Endothelial cell of umbilical vein (primary cell): ENCODE measurements around the gene ANXA2. TPM values are rescaled to one million over a fixed set of nuclear protein-coding genes. Genes with fewer than 3 reads are reported as not detected.

Experiments
- BruUV-seq: library from RNA; stranded (reverse); fragments of 400-500 nt; replicated peaks from 2 replicates; lab custom pipeline; 2021; lab: Mats Ljungman, UMichigan
- CTCF ChIA-PET: fragments of 300-600, 350-600 bp; sonication (Branson Sonifier 250); formaldehyde crosslinking; loops from one replicate; lab custom pipeline; 2021; ENCODE audit warnings: antibody characterized with exemption, inconsistent platforms; lab: Charles Lee
- POLR2A ChIA-PET: fragments of 300-600, 350-600 bp; sonication (Branson Sonifier 250); formaldehyde crosslinking; loops from one replicate; lab custom pipeline; 2021; ENCODE audit warnings: antibody characterized with exemption, inconsistent platforms; lab: Charles Lee
- DNase-seq: peaks from one replicate; pipeline ENCODE4 v3.0.0-alpha.2; 2011; ENCODE audit warnings: low read depth, low spot score
- FAIRE-seq: peaks from 2 replicates; lab custom pipeline; 2011; peaks lifted over from hg19 to GRCh38; lab: Jason Lieb, UNC
- H2AFZ ChIP-seq: 2 replicates; pipeline ENCODE4 v1.6.0; 2012; ENCODE audit warnings: low read depth, low read length, control low read depth, inconsistent platforms
- H3K27ac ChIP-seq: 2 replicates; pipeline ENCODE4 v1.5.1; 2011; ENCODE audit warnings: low read depth, mild to moderate bottlenecking, control low read depth, low read length, moderate library complexity; ENCODE audit not compliant: insufficient read depth
- H3K27me3 ChIP-seq, 2 experiments: 2 replicates each; pipeline versions ENCODE4 v1.6.0 to v1.6.1; 2011; ENCODE audit warnings: low read length in 2 of 2, mixed read lengths in 1 of 2; ENCODE audit not compliant: control insufficient read depth in 2 of 2, insufficient read depth in 2 of 2
- H3K36me3 ChIP-seq, 2 experiments: 2 replicates in 1 of 2; 3 replicates in 1 of 2; pipeline ENCODE4 v1.5.1; 2011; ENCODE audit warnings: low read length in 2 of 2, mild to moderate bottlenecking in 1 of 2, moderate library complexity in 1 of 2; ENCODE audit not compliant: control insufficient read depth in 2 of 2, insufficient read depth in 2 of 2; ENCODE audit errors: extremely low read depth in 1 of 2
- H3K4me1 ChIP-seq: 3 replicates; pipeline ENCODE4 v1.5.1; 2011; ENCODE audit warnings: mild to moderate bottlenecking, low read length; ENCODE audit not compliant: control insufficient read depth, insufficient read depth; ENCODE audit errors: extremely low read depth
- H3K4me2 ChIP-seq: 2 replicates; pipeline ENCODE4 v1.6.1; 2011; ENCODE audit warnings: low read length, control low read depth, mixed read lengths; ENCODE audit not compliant: insufficient read depth
- H3K4me3 ChIP-seq, 3 experiments: fragments of 200-600 bp in 1 of 3; sonication (generic), shearing (Covaris generic) in 1 of 3; replicated peaks in 1 of 3; 2 replicates each; pipeline ENCODE4 v1.5.1; 2011 to 2016; ENCODE audit warnings: control low read depth in 3 of 3, low read length in 3 of 3, mild to moderate bottlenecking in 2 of 3, inconsistent platforms in 1 of 3, low read depth in 1 of 3, moderate library complexity in 1 of 3; ENCODE audit not compliant: insufficient read depth in 1 of 3
- H3K79me2 ChIP-seq: 2 replicates; pipeline ENCODE4 v1.6.0; 2012; ENCODE audit warnings: low read length, inconsistent platforms; ENCODE audit not compliant: control insufficient read depth, insufficient read depth
- H3K9ac ChIP-seq: replicated peaks from 2 replicates; pipeline ENCODE3; 2011; ENCODE audit warnings: low read length, control low read depth; ENCODE audit not compliant: insufficient read depth; ENCODE audit errors: extremely low read depth
- H3K9me1 ChIP-seq: replicated peaks from 3 replicates; pipeline ENCODE4 v1.6.0; 2011; ENCODE audit warnings: mild to moderate bottlenecking, low read length; ENCODE audit not compliant: control insufficient read depth, insufficient read depth; ENCODE audit errors: extremely low read depth
- H3K9me3 ChIP-seq: replicated peaks from 2 replicates; pipeline ENCODE4 v1.5.1; 2012; ENCODE audit warnings: low read length, inconsistent platforms; ENCODE audit not compliant: control insufficient read depth, insufficient read depth
- H4K20me1 ChIP-seq: replicated peaks from 2 replicates; pipeline ENCODE3; 2011; ENCODE audit warnings: mild to moderate bottlenecking, low read length; ENCODE audit not compliant: control insufficient read depth, insufficient read depth; ENCODE audit errors: extremely low read depth
- CTCF ChIP-seq, 2 donors: IDR thresholded peaks; 1 replicate in 1 of 2; 2 replicates in 1 of 2; pipeline ENCODE4 v1.5.1; 2011; ENCODE audit warnings: low read length in 2 of 2, mild to moderate bottlenecking in 2 of 2, moderate library complexity in 2 of 2, control low read depth in 1 of 2, inconsistent platforms in 1 of 2, low read depth in 1 of 2; ENCODE audit not compliant: insufficient read depth in 1 of 2; ENCODE audit errors: extremely low read depth in 1 of 2
- FOS ChIP-seq: IDR thresholded peaks from 2 replicates; pipeline ENCODE4 v1.6.1; 2011; ENCODE audit warnings: mild to moderate bottlenecking, low read length, moderate library complexity, borderline replicate concordance; ENCODE audit not compliant: insufficient read depth
- GATA2 ChIP-seq: IDR thresholded peaks from 2 replicates; pipeline ENCODE4 v1.7.0; 2011; ENCODE audit warnings: low read depth, mild to moderate bottlenecking, moderate library complexity, mixed read lengths, low read length; ENCODE audit not compliant: insufficient read length, insufficient read depth
- MAX ChIP-seq: IDR thresholded peaks from 2 replicates; pipeline ENCODE4 v1.6.1; 2011; ENCODE audit not compliant: insufficient read depth, insufficient read length
- MYC ChIP-seq: IDR thresholded peaks from one replicate; pipeline ENCODE4 v1.6.1; 2011; ENCODE audit warnings: mild to moderate bottlenecking, low read depth, low read length
- POLR2A ChIP-seq: IDR thresholded peaks from 2 replicates; pipeline ENCODE4 v1.6.1; 2012; ENCODE audit warnings: low read depth, mild to moderate bottlenecking, control low read depth, low read length
- POLR2AphosphoS5 ChIP-seq: IDR thresholded peaks from 2 replicates; pipeline ENCODE4 v1.6.1; 2012; ENCODE audit warnings: low read depth, mild to moderate bottlenecking, control low read depth, low read length, moderate library complexity; ENCODE audit not compliant: insufficient read depth
- dilution Hi-C: fragments of 300-500 bp; cut with MboI; formaldehyde crosslinking; loops from one replicate; pipeline ENCODE4 v1.15.0; 2019; ENCODE audit warnings: low sequenced_read_pairs; ENCODE audit not compliant: extremely low pct_ligation_motif_present
- intact Hi-C: fragments of 100-400 bp; cut with micrococcal nuclease; formaldehyde crosslinking; loops from one replicate; pipeline ENCODE4 v1.10.0; 2022
- polyA plus RNA-seq, 4 experiments: library from polyadenylated mRNA; depleted of rRNA in 3 of 4; stranded (reverse) in 3 of 4; unstranded in 1 of 4; fragments of >200 nt; gene quantifications; 2 replicates each; pipeline versions ENCODE4 v1.2.1 to v1.2.3, GENCODE V29; 2011 to 2012; ENCODE audit warnings: missing spikeins in 1 of 4
- total RNA-seq: library from RNA; stranded (reverse); gene quantifications from 2 replicates; pipeline ENCODE4 v1.2.3, GENCODE V29; 2021

Gene ANXA2
- total and polyA plus RNA-seq, 2 donors (not counting 3 experiments of a cell fraction or from before 2014, with no cell fraction given): 2,725 to 3,299 TPM

- intact Hi-C loops: loop anchor here (5.0 kb wide), 2 partner anchors 32 to 707 kb away; partner anchors contain the start of gene BNIP2
- ChIA-PET POLR2A (interaction anchor here (1.2 to 4.7 kb wide), 4 partner anchors 14 to 83 kb away, joined by 3 to 27 read pairs (median 6); no protein-coding TSS in a partner anchor), CTCF (interaction anchor here (0.8 to 3.8 kb wide), 7 partner anchors 21 to 126 kb away, joined by 3 to 23 read pairs (median 14); no protein-coding TSS in a partner anchor)
- Histone ChIP-seq H3K4me1 (peaks cover 78% of the 10 kb centered on the region), H3K4me3 (peak overlapping the region in 2 of 3 experiments; percentile 96 to 99), H3K9me3 (no peaks in the 10 kb centered on the region), H3K9ac (peak overlapping the region; percentile 100), H3K9me1 (no peaks in the 10 kb centered on the region), H3K36me3 (peaks cover 5 to 9% of the 10 kb centered on the region in 2 experiments), H3K27me3 (no peaks in the 10 kb centered on the region), H3K4me2 (peak overlapping the region; percentile 96), H3K79me2 (peaks cover 81% of the 10 kb centered on the region), H4K20me1 (peaks cover 12% of the 10 kb centered on the region), H3K27ac (peak overlapping the region; percentile 97), H2AFZ (no peak overlapping the region)
- TF ChIP-seq MAX (no peak), GATA2 (no peak), POLR2AphosphoS5 (peak; percentile 60), POLR2A (peak; percentile 43), MYC (no peak), FOS (no peak), CTCF (IDR thresholded peaks at IDR 0.05; ENCODE audit: extremely low read depth in 1 of 2, insufficient read depth in 1 of 2, low read depth in 1 of 2, low read length in 2 of 2) (no peak)
- BruUV-seq: no TSS peak
- DNase-seq: no peak
- FAIRE-seq: no peak
- dilution Hi-C loops: no loop called here
Observed at GRCh38 chr15:60394689-60395097, 3.1 kb downstream of the ANXA2 start.
